SU-DHL-6 (cell line): Measurements from ENCODE around the gene FAM110C.

Experiments used
- H2AFZ ChIP-seq: fragments of 200-600 bp; sonication (generic); 2 replicates; pipeline ENCODE4 v1.6.1; 2014; ENCODE audit warnings: low read depth, mild to moderate bottlenecking, moderate library complexity, mixed read lengths, antibody characterized with exemption, low read length; ENCODE audit not compliant: severe bottlenecking
- H3F3A ChIP-seq: fragments of 200-600 bp; shearing (Covaris generic); 2 replicates; pipeline ENCODE4 v1.6.0; 2016; ENCODE audit warnings: antibody characterized with exemption, mild to moderate bottlenecking; ENCODE audit not compliant: insufficient read depth
- H3K27ac ChIP-seq: fragments of 200-600 bp; sonication (generic); 2 replicates; pipeline ENCODE4 v1.5.1; 2016; ENCODE audit warnings: low read depth, mild to moderate bottlenecking, low read length, moderate library complexity, mixed read lengths
- H3K27me3 ChIP-seq: fragments of 200-600 bp; sonication (generic), shearing (Covaris generic); 2 replicates; pipeline ENCODE4 v1.6.0; 2014; ENCODE audit warnings: mild to moderate bottlenecking, low read length
- H3K36me3 ChIP-seq: fragments of 200-600 bp; sonication (generic); 2 replicates; pipeline ENCODE4 v1.6.1; 2014; ENCODE audit warnings: mild to moderate bottlenecking, low read length, mixed read lengths
- H3K4me2 ChIP-seq: fragments of 300-600, 200-600 bp; shearing (Covaris generic), sonication (generic); 2 replicates; pipeline ENCODE4 v1.6.0; 2014; ENCODE audit warnings: low read length, low read depth, mild to moderate bottlenecking; ENCODE audit not compliant: poor library complexity, severe bottlenecking
- H3K4me3 ChIP-seq: fragments of 200-600 bp; sonication (generic); 2 replicates; pipeline ENCODE4 v1.5.1; 2014; ENCODE audit warnings: antibody characterized with exemption, low read length, mild to moderate bottlenecking, mixed read lengths; ENCODE audit not compliant: insufficient read depth, poor library complexity, severe bottlenecking
- H3K79me2 ChIP-seq: fragments of 200-600 bp; sonication (generic); 2 replicates; pipeline ENCODE4 v1.6.1; 2014; ENCODE audit warnings: mild to moderate bottlenecking, low read length, moderate library complexity; ENCODE audit not compliant: insufficient read depth
- H3K9ac ChIP-seq: fragments of 200-600 bp; sonication (generic); 2 replicates; pipeline ENCODE4 v1.7.0; 2014; ENCODE audit warnings: mild to moderate bottlenecking, low read length
- H3K9me2 ChIP-seq: fragments of 200-600 bp; sonication (generic); replicated peaks from 2 replicates; pipeline ENCODE4 v1.6.1; 2014; ENCODE audit warnings: low read length; ENCODE audit not compliant: insufficient read depth
- H3K9me3 ChIP-seq: fragments of 200-600 bp; sonication (generic); 2 replicates; pipeline ENCODE4 v1.6.1; 2014; ENCODE audit warnings: low read length, mixed read lengths; ENCODE audit not compliant: insufficient read depth
- H4K20me1 ChIP-seq: fragments of 200-600 bp; sonication (generic); 2 replicates; pipeline ENCODE4 v1.6.1; 2014; ENCODE audit warnings: low read depth, mild to moderate bottlenecking, antibody characterized with exemption, low read length, moderate library complexity, mixed read lengths
- EZH2phosphoT487 ChIP-seq: fragments of 200-600 bp; sonication (generic), shearing (Covaris generic); conservative IDR thresholded peaks from 2 replicates; pipeline ENCODE4 v1.6.1; 2018; ENCODE audit warnings: mild to moderate bottlenecking, antibody characterized with exemption, low read length, moderate library complexity, mixed read lengths
- TF ChIP-seq, protein P1 (sequence below): fragments of 200-600 bp; sonication (generic); IDR thresholded peaks from one replicate; pipeline ENCODE4 v1.5.1; 2017; ENCODE audit warnings: antibody characterized with exemption, mild to moderate bottlenecking, low read length, moderate library complexity; ENCODE audit not compliant: insufficient read depth, poor library complexity, severe bottlenecking

Gene FAM110C

DNA sequence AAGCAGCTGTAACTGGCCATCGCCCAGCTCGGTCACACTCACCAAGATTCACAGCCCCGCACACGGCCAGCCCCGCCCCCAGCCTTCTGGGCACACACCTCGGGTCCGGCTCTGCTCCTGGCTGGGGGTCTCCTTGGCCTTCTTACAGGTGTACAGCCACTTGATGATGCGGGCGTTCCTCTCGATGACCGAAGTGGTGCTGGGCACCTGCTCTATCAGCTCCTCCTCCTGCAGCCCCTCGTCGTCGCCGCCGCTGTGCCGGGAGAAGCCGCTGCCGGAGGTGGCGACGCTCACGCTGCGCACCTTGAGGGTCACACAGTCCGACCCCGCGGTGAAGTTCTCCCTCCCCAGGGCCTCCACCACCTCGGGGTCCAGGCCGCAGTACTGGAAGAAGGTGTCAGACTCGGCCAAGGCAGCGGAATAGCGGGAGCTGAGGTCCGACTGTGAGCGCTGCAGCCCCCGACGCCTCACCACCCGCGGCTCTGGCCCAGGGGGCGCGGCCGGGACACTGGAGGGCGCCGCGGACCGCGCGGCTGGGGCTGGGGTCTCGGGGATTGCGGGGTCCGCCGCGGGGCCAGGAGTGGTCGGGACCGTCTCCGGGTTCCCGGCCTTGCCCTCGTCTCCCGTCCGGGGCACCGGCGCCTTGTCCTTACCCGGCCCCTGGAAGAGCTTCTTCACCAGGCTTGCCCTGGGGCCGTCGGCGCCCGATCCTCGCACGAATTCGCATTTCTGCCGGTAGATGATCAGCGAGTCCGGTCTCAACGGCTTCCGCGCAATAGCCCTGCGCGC, 769 bp downstream of the FAM110C start:
- Histone ChIP-seq H3K36me3 (no peaks in the 10 kb centered on the region), H3K9me2 (no peaks in the 10 kb centered on the region), H3K27me3 (no peaks in the 10 kb centered on the region), H3K79me2 (no peaks in the 10 kb centered on the region), H3K4me2 (no peak overlapping the region), H3F3A (no peaks in the 10 kb centered on the region), H3K27ac (no peak overlapping the region), H3K9me3 (no peaks in the 10 kb centered on the region), H3K4me3 (no peak overlapping the region), H3K9ac (no peak overlapping the region), H2AFZ (no peak overlapping the region), H4K20me1 (no peaks in the 10 kb centered on the region)
- TF ChIP-seq EZH2phosphoT487, result no peak
- TF ChIP-seq, protein P1, sequence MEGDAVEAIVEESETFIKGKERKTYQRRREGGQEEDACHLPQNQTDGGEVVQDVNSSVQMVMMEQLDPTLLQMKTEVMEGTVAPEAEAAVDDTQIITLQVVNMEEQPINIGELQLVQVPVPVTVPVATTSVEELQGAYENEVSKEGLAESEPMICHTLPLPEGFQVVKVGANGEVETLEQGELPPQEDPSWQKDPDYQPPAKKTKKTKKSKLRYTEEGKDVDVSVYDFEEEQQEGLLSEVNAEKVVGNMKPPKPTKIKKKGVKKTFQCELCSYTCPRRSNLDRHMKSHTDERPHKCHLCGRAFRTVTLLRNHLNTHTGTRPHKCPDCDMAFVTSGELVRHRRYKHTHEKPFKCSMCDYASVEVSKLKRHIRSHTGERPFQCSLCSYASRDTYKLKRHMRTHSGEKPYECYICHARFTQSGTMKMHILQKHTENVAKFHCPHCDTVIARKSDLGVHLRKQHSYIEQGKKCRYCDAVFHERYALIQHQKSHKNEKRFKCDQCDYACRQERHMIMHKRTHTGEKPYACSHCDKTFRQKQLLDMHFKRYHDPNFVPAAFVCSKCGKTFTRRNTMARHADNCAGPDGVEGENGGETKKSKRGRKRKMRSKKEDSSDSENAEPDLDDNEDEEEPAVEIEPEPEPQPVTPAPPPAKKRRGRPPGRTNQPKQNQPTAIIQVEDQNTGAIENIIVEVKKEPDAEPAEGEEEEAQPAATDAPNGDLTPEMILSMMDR, result no peak

DNA sequence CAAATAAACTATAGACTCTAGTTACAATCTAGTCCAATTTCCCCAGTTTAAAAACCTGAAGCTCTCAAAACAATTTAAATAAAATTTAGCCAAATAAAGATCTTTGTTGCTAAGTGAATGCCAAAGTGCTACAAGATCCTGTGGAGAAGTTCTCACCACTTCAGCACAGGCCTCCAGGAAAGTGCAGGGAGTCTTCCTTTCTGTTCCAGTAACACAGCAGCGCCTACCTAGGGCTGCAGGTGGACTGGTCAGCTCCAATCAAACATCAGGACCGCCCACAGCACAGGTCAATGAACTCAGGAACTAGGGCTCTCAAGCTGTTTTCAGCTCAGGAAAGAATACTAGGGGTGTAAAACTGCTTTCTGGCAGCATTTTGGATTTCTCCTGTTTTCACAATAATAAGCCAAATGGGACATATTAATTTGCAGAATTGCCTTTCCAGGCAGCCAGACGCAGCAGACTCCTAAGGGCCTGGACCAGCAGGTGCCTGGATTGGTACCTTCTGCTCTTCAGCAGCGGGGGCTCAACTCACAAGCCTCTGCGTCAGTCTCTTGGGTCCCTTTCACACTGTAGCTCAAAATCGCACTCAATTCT, 1.5 kb downstream of the FAM110C start:
- no peak overlapping the region for H3K9ac ChIP-seq
- no peaks in the 10 kb centered on the region for H3K79me2 ChIP-seq
- H3K9me2 ChIP-seq, result no peaks in the 10 kb centered on the region
- H3K27me3 ChIP-seq, result no peaks in the 10 kb centered on the region
- H3K27ac ChIP-seq, result no peak overlapping the region
- no peak overlapping the region for H3K4me2 ChIP-seq
- TF ChIP-seq EZH2phosphoT487, result no peak
- TF ChIP-seq, protein P1, result no peak
- no peak overlapping the region for H2AFZ ChIP-seq
- no peaks in the 10 kb centered on the region for H4K20me1 ChIP-seq
- no peak overlapping the region for H3K4me3 ChIP-seq
- no peaks in the 10 kb centered on the region for H3K9me3 ChIP-seq
- no peaks in the 10 kb centered on the region for H3F3A ChIP-seq
- no peaks in the 10 kb centered on the region for H3K36me3 ChIP-seq

DNA sequence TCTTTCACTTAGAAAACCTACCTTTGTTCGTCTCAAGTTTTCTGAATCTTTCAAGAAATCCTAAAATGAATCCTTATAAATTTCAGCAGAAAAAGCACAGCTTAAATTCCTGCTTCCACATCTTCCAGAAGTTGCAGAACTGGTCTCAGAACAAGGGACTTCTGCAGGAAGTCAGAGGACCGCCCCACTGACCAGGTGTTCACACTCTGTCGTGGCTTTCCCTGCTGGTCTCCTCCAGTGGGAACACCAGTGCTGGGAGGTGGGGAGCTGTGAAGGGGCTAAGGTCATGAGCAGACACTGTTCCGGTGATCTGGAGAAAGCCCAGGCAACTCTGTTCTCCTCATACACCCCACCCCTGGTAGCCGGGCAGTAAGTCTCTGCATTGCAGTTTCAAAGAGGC, 3.5 kb downstream of the FAM110C start:
- TF ChIP-seq, protein P1, result no peak
- no peak for TF ChIP-seq EZH2phosphoT487
- no peaks in the 10 kb centered on the region for H3K9me3 ChIP-seq
- no peak overlapping the region for H3K4me2 ChIP-seq
- H3K27ac ChIP-seq, result no peak overlapping the region
- H2AFZ ChIP-seq, result no peak overlapping the region
- H4K20me1 ChIP-seq, result no peaks in the 10 kb centered on the region
- no peaks in the 10 kb centered on the region for H3K9me2 ChIP-seq
- no peaks in the 10 kb centered on the region for H3K79me2 ChIP-seq
- H3K27me3 ChIP-seq, result no peaks in the 10 kb centered on the region
- H3F3A ChIP-seq, result no peaks in the 10 kb centered on the region
- H3K36me3 ChIP-seq, result no peaks in the 10 kb centered on the region
- no peak overlapping the region for H3K9ac ChIP-seq
- H3K4me3 ChIP-seq, result no peak overlapping the region
